ENCODE data around the gene DISC1.
"Not testable (repeated sequence)": the region's sequence is repeated elsewhere in the genome, so short reads cannot be mapped to it uniquely, and the experiment has no call there.

The DISC1 gene

DNA sequence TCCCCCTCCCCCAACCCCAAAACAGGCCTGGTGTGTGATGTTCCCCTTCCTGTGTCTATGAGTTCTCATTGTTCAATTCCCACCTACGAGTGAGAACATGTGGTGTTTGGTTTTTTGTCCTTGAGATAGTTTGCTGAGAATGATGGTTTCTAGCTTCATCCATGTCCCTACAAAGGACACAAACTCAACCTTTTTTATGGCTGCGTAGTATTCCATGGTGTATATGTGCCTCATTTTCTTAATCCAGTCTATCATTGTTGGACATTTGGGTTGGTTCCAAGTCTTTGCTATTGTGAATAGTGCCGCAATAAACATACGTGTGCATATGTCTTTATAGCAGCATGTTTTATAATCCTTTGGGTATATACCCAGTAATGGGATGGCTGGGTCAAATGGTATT lies 102.4 kb downstream of the DISC1 start:
- not testable (repeated sequence) for DNase-seq (ENCODE audit: low read depth)

DNA sequence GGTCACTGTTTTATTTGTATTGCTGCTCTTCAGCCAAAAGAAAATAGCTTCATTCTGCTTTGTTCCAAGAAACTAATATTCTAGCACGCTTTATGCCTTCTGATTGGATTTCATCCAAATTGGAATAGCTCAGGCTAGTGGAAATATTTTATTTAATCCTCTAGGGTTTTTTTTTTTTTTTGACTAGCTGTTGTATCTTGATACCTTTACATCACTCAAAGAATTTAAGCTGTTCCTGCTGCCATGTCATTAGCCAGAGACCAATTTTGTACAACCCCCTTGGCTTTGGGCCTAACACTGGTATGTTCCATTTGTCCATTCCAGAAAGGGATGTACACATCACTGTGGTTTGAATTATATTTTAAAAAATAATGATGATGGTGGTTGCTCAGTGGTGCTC lies 103.0 kb downstream of the DISC1 start:
- DNase-seq (ENCODE audit: low read depth) = no peak

DNA sequence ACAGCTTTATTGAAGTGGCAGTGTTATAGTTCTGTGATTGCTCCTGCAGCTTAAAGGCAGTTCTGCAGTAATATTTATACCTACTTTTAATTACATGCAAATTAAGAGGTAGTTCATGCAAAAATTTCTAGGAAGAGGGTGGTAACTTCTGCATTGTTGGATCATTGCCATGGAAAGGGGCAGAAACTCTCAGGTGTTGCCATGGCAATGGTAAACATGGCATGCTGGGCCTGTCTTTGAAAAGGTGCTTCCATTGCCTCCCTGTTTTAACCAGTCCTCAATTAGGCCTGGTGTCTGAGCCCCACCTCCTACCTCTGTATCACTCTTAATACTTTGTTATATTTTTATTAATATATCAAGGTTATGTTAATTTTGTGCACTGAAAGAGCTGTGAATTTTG lies 104.7 kb downstream of the DISC1 start:
- no peak for DNase-seq (ENCODE audit: low read depth)

DNA sequence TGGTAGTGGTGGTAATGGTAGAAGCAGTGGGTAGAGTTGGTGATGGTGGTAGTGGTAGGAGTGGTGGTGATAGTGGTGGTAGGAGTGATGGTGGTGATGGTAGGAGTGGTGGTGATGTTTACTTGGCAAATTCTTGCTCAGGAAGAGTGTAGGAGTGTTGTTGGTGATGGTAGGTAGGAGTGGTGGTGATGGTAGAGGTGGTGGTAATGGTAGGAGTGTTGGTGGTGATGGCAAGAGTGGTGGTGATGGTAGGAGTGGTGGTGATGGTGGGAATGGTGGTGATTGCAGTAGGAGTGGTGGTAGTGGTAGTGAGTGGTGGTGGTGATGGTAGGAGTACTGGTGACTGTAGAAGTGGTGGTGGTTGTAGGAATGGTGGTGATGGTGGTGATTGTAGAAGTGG lies 106.5 kb downstream of the DISC1 start:
- no peak for DNase-seq (ENCODE audit: low read depth)

DNA sequence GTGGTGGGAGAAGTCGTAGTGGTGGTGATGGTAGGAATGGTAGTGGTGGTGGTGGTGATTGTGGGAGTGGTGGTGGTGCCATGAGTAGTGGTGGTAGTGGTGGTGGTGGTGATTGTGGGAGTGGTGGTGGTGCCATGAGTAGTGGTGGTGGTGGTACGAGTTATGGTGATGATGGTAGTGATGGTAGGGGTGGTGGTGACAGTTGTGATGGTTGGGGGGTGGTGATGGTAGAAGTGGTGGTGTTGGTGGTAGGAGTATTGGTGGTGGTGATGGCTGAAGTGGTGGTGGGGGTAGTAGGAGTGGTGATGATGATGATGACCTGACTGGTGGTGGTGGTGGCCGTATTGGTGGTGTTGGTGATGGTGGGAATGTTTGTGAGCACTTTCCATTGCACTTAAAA lies 107.1 kb downstream of the DISC1 start:
- no peak for DNase-seq (ENCODE audit: low read depth)

DNA sequence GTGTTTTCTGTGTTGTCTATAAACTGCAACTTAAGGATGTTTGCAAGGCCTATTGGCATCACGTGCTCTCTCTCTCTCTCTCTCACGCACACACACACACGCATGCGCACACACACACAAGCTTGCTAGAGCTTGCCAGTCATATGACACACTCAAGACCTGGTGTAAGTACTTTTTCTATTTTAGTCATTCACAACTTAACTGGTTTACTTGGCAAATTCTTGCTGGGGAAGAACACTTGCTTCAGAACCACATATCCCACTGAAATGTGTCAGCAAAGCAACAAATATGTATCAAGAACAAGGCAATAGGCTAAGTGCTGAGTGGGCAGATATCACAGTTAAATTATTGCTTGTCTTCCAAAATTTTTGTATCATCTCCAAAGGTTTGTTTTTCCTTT lies 107.8 kb downstream of the DISC1 start:
- no peak for DNase-seq (ENCODE audit: low read depth)

DNA sequence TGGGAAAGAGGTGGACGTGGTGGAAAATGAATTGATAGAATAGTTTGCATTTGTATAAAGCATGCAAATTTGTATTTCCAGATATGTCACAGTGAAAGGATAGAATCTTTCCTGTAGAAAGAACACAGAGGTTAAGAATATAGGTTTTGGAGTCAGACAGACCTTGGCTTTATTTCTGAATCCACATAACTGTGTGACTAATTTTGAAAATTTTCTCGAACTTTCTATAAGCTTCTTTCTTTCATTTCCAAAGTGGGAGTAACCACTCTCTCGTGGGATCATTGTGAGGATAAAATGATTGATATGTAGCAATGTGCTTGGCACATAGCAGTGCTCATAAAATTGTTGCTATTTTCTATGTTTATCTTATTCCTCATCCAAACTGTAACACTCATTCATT lies 108.8 kb downstream of the DISC1 start:
- no peak for DNase-seq (ENCODE audit: low read depth)

DNA sequence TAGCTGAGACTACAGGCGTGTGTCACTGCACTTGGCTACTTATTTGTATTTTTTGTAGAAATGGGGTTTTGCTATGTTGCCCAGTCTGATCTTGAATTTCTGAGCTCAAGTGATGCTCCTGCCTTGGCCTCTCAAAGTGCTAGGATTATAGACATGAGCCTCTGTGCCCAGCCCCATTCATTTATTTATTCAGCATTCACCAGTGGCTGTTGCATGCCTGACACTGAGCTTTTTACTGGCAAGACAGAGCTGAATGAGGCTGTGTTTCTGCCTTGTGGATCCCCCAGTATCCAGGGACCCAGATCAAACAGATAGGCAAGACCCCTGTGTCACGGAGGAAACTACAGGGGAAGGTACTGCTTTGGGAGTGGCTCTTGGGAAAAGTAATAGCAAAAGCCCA lies 109.4 kb downstream of the DISC1 start:
- DNase-seq (ENCODE audit: low read depth) = no peak

DNA sequence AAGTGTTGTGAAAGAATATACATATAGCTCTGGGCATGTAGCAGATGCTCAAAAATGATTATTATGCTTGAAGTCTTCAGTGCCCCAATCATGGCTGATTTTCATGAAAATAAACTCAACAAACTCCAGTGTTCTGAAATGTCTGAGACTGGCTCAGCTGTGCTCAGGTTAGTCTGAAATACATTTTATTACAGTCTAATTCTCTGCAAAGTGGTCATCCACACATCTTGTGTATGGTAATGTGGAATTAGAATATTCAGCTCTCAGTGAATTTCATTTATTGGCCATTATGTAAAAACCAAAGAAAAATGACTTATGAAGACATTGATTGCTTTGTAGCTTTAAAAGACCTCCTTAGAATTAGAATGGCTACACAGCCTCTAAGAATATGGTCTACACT lies 109.9 kb downstream of the DISC1 start:
- DNase-seq (ENCODE audit: low read depth) = no peak

DNA sequence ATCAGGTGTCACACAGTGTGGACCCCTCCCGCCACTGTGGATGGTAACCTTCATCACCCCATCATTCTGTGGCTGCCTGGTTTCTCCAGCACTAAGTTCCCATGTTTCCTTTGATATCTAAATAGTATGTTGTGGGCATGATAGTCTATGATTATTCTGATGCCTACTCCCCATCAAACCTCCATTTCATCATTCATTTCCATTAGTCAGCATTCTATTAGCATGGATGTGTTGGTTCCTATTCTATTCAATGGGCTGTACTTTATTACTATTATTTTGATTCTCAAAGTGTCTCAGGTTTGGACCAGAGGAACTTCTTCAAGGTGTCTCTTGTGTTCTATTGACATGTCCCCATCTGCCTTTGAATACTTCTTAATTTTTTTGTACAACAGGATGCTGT lies 112.0 kb downstream of the DISC1 start:
- no peak for DNase-seq (ENCODE audit: low read depth)

DNA sequence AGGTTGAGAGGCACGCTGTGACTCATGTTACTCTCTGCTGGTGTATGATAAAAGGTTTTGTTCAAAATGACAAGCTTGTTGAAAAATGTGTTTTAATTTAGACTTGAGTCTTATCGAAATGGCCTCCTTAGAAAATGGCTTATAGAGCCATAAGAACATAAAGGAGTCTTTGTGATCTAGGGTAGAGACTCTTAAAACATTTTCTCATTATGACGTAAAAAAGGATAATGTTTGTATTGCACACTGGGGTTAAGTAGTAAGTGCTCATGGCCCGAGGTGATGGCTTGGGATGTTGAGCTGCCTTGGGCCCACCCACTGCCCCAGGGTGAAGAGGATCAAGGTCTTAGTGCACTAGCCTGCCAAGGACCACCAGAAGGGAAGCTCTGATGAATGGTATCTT lies 117.4 kb downstream of the DISC1 start:
- DNase-seq (ENCODE audit: low read depth) = no peak

DNA sequence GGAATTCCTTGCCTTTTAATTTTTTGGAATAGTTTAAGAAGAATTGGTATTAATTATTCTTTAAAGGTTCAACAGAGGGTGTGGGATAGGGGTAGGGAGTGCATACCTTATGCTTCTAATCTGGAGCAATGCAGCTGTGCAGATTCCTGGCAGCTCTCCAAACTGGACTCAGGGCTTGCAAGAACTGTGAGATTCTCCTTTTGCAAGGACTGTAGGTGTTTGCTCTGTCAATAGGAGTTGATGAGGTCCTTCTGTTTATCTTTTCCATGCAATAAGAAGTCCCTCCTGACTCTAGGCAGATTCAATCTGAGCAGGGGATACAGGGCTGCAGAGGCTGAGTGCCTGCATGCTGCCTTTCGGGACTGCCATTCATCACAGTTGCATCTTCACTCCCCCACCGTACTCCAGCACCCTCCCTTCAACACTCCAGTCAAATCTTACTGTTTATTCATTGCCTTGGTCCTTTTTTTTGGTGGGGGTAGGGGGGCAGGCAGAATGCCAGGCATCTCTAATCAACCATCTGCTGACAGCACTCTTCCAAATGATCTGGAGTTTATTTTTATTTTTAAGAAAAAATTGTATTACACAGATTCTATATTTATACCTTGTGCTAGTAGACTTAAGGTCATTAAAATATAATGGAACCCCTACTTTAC lies 122.3 kb downstream of the DISC1 start:
- DNase-seq (ENCODE audit: low read depth) = no peak

DNA sequence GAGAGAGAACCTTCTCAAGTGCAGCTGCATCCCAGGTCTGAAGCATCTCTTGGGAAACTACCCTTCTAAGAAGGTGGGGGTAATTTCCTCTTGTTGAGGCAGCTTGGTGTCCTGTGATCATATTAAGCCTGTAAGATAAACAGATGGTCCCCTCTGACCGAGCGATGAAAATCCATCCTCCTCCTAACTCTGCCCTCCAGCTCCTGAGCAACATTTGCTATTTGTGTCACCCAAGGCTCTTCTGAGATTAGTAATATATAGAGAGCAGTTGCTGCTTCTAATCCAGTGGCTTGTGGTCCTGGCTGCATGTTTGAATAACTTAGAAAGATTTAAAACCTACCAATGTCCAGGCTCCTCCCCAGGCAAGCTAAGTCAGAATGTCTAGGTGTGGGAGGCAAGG lies 123.7 kb downstream of the DISC1 start:
- no peak for DNase-seq (ENCODE audit: low read depth)

DNA sequence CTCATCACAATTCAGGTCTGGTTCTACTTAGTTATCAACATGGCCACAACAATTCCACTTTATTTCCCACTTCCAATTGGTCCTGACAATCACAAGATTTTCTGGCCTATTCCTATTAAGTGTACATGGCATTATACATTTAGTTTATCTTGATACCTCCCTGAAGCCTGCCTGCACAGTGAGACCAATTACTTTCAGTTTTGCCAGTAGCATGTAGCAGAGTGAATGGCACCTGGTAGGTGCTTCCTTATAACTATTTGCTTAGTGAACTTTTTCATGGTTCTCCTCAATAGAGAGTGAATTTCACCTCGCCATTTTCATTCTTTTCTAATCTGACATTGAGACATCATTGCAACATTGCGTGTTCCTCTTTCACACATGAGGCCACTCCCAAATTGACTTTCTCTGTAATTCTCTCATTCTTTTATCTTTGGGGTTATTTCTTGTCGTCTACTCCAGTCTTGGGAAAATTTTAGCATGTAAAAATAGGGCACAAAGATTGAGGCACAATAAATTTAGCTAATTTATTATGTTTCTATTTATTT lies 124.3 kb downstream of the DISC1 start:
- no peak for DNase-seq (ENCODE audit: low read depth)

DNA sequence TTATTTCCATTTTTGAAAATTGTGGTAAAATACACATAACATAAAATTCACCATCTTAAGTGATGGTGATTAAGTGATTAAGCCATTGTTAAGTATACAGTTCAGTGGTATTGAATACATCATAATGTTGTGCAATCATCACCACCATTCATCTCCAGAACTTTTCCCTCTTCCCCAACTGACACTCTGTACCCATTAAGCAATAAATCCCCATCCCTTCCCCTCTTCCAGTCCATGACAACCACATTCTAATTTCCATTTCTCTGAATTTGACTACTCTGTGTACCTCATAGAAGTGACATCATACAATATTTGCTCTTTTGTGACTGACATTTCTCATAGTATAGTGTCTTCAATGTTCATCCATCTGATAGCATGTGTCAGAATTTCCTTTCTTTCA lies 124.8 kb downstream of the DISC1 start:
- DNase-seq (ENCODE audit: low read depth) = no peak

DNA sequence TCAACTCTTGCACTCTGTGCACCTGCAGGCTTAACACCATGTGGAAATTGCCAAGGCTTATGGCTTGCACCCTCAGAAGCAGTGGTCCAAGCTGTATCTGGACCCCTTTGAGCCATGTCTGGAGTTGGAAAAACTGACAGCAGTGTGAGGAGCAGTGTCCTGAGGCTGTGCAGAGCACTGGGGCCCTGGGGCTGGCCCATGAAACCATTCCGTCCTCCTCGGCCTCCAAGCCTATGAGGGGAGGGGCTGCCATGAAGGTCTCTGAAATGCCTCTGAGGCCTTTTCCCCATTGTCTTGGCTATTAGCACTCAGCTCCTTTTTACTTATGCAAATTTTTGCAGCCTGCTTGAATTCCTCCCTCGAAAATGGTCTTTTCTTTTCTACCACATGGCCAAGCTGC lies 126.7 kb downstream of the DISC1 start:
- no peak for DNase-seq (ENCODE audit: low read depth)

DNA sequence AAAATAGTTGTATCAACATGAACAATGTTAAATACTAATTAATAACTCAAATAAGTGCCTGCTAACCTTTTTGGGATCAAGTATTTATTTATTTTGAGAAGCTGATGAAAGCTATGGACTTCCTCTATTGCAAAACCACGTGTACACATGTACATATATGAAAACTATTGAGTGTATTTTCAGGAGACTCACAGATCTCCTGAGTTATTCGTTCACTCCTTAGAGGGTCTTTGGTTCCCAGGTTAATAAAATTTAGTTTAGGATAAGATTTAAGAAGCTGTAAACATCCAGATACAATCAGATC lies 130.5 kb downstream of the DISC1 start:
- DNase-seq (ENCODE audit: low read depth) = no peak

DNA sequence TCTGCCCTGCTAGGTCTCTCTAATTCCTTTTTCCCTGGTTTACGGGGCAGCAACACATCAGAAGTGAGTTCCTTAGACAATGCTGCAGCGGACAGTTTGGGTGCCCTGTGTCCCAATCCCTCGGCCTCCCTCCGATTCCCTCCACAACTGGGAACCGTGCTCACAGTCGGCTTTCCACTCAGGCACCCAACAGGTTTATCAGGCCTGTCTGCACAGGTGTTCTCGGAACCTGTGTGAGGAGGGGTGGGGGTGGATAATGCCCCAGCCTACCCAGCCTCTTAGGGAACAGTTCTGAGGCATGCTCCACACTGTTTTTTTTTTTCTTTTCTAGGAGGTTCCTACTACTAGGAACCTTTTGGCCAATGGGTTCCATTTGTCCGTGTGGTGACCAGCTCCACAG lies 131.2 kb downstream of the DISC1 start:
- no peak for DNase-seq (ENCODE audit: low read depth)

DNA sequence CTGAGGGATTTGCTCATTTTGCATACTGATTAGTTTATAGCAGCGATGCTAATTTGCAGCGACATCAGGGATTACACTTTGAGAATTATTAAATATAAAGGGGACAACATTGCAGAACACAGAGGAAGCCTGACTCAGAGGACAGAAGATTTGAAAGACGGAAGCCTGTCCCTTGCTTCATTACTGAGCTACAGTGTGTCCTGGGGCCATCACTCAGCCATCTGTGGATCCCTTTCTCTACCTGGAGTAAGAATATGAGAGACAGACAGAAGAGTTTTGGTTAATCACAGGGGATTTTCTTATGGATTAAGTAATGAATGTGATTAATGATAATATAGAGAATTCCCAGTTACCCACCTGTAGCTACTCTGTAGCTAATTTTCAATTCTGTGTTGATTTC lies 134.7 kb downstream of the DISC1 start:
- no peak for DNase-seq (ENCODE audit: low read depth)

DNA sequence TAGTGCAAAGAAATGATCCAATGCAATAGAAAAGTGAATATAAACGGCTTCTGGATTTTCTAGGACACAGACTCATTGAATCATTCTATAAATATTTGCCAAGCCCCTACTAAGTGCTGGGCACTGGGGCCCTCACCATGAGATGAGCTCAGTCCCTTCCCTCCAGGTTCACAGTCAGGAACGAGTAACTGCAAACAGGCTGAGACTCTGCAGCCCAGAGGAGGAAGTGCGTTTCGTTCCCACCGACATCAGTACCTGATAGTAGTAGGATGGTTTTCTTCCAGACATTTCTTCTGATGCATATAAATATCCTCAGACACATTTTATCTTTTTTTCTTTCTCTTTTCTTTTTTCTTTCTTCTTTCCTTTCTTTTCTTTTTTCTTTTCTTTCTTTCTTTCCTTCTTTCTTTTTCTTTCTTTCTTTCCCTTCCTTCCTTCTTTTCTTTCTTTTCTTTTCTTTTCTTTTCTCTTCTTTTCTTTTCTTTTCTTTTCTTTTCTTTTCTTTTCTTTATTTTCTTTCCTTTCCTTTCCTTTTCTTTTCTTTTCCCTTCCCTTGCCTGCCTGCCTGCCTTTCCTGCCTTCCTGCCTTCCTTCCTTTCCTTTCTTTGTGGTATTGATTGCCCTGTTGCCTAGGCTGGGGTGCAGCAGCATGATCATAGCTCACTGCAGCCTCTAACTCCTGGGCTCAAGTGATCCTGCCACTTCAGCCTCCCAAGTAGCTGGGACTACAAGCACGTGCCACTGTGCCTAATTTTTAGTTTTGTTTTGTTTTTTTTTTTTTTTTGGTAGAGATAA lies 135.4 kb downstream of the DISC1 start:
- DNase-seq (ENCODE audit: low read depth) = no peak

DNA sequence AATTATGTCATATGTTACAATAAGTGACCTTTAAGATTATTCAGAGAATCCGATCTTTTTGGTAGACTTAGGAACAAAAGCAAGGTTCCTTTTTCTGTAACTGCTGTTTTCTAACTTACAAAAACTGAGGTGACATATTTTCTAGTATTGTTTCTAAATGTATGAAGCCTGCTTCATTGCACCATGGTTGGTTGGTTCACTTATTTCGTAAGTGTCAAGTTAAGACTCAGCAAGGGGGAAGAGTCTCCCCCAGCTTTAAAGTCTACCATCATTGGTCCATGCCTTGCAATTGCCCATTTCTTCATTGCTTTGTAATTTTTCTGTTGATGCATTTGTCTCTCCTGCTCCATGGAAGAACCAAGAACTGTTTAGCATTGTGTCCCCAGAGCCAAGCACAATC lies 136.9 kb downstream of the DISC1 start:
- no peak for DNase-seq (ENCODE audit: low read depth)

DNA sequence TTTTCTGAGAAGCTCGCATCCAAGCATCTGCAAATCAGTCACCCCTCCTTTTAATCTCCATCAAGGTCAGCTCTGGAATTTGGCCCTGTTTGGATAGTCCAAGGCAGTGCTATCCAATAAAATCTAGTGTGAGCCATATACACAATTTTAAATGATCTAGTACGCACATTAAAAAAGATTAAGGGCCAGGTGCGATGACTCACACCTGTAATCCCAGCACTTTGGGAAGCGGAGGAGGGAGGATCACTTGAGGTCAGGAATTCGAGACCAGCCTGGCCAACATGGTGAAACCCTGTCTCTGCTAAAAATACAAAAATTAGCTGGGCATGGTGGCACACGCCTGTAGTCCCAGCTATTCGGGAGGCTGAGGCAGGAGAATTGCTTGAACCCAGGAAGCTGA lies 139.2 kb downstream of the DISC1 start:
- not testable (repeated sequence) for DNase-seq (ENCODE audit: low read depth)

DNA sequence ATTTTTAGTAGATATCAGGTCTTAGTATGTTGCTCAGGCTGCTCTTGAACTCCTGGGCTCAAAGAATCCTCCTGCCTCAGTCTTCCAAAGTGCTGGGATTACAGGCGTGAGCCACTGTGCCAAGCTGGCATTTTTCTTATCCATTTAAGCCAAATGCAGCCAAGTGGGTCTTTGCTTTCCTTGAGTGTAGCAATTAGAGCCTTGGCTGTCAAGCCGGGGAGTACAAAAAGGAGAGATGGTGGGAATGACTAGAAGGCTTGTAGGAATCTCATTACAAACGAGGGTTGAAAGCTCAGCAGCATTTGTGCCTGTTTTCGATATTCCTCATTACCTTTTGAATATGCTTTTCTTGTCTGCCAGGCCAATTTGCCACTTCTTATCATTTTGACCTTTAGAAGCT lies 140.9 kb downstream of the DISC1 start:
- DNase-seq (ENCODE audit: low read depth) = no peak

DNA sequence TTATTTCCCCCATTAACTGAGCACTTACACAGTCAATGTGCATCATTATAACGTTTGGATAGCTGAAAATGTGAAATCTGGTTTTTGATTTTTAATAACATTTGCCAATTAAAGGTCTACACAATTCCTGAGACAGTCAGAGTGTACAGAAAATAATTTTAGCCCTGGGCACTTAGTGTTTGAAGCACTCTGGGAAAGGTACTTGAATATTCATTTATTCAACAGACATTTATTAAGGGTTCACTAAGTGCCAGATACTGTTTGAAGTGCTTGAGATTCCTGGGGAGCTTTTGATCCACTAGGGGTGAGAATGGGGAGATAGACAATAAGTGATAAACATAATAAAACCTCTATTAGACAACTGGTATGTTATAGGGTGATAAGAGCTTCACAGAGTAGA lies 141.8 kb downstream of the DISC1 start:
- no peak for DNase-seq (ENCODE audit: low read depth)

Measured in stimulated activated CD8-positive, alpha-beta memory T cell treated with anti-CD3 and anti-CD28 coated beads, Interleukin-15, amount 100 ng/mL, for 24 hours (primary cell).